ENCODE results near the gene ACSM2A.
"Not testable (repeated sequence)": the region's sequence is repeated elsewhere in the genome, so short reads cannot be mapped to it uniquely, and the experiment has no call there.

The ACSM2A gene

DNA sequence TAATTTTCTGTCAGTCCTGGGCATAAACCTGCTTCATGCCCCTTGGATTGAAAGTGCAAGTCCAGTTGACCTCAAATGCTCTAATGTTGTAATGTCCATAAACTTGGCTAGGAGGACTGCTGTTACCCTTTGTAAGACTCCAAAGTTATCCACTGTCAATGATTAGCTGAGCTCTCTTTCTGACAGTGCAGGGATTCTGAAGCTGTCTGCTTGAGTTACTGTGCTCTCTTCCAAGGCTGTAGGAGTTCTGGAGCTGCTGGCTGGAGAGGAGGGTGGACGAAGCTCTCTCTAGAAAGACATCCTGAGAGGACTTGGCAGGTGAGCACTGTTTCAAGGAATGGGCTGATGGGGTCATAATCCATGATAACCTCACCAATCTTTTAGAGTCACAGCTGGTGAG is at the start of gene ACSM2A:
ACSM2A (plus strand) TSS at position 158 of the 400 bp plus-strand sequence. CDS start 8,594 bp downstream, outside the sequence.
- H3K4me1 ChIP-seq, H3K27ac ChIP-seq, H3K9me3 ChIP-seq, H3K36me3 ChIP-seq, H3K4me2 ChIP-seq, H3K27me3 ChIP-seq, H3K4me3 ChIP-seq, H3K9ac ChIP-seq, H4K20me1 ChIP-seq: not testable (repeated sequence)

DNA sequence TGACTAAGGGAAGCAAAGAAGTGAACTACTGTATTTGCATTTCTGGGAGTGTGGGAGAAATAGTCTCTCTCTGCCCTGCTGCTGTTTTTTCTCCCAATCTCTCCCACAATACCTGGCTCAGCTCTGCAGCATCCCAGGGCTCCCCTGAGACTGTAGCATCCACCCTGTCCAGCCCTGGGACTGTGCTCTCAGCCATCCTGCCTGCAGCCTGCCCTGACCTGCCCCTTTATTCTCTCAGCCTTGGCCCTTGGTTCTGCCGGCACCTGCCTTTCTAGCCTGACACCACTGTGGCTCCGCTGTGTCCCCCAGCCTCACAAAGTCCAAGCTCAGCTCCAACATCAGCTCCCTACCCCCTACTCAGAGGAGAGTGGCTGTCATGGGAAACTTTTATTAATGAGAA is 48.7 kb upstream of the ACSM2A start:
- Histone ChIP-seq H3K36me3 (no peaks in the 10 kb centered on the region), H3K4me3 (no peak overlapping the region), H3K27ac (no peak overlapping the region), H3K9me3 (no peaks in the 10 kb centered on the region), H4K20me1 (no peaks in the 10 kb centered on the region), H3K4me2 (no peak overlapping the region), H3K9ac (no peak overlapping the region), H3K27me3 (no peaks in the 10 kb centered on the region), H3K4me1 (no peaks in the 10 kb centered on the region)
- TF ChIP-seq Cebpa-rat (IDR thresholded peaks at IDR 0.05) = no peak

DNA sequence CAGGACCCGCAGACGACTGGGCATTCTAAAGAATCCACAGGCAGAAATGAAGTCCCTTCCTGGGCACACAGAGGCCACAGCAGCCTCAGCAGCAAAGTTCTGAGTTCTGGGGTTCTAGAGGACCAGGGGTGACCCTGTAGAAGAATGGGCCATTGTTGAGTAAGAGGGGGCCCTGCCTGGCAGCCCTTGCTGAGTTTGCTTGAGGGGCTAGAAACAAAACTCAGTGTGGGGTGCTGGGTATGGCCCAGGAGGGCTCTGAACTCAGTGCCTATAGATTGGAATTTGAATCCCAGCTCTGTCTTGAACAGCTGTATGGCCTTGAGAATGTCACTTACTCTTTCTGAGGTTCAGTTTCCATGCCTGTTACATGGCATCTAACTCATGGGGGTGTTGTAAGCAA is 46.7 kb upstream of the ACSM2A start, which contains the start of gene PDILT:
PDILT (minus strand) TSS at position 101 of the 400 bp plus-strand sequence. CDS start 5,437 bp downstream, outside the sequence.
- Histone ChIP-seq H3K9ac (no peak within 1 kb of the TSS), H3K27me3 (no peaks in the 10 kb centered on the region), H3K27ac (no peak within 1 kb of the TSS), H3K4me1 (no peaks in the 10 kb centered on the region), H4K20me1 (no peaks in the 10 kb centered on the region), H3K4me2 (no peak within 1 kb of the TSS), H3K9me3 (no peaks in the 10 kb centered on the region), H3K36me3 (no peaks in the 10 kb centered on the region), H3K4me3 (no peak within 1 kb of the TSS)
- no peak for TF ChIP-seq Cebpa-rat (IDR thresholded peaks at IDR 0.05)

DNA sequence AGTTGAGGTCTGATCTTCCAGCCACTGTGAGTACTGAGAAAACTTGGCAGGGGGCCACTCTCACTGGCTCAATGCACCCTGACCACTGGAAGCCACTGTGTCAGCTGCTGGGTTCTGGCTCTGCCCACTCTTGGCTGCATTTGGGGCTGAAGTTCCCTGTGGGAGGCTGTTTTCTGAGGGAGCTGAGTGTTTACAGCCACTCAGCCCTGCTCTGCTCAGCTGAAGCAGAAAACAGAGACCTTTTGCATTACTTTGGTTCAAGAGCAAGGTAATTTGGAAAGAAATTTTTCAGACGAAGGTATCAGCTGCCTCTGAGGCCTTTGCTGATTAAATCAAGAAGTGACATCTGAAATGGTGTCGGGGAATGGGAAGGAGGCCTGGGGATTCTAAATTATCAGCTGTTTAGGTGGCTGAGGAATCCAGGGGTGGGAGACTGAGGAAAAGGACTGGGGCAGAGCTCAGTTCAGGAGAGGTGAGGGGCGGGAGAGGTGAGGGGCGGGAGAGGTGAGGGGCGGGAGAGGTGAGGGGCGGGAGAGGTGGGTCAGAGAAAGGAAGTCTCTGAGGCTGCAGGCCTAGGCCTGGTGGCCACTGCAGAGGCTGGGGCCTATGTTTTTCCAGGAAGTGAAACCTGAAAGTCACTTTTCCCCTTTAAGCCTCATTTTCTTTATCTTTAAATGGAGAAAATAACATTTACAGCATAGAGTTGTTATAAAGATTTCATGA is 41.8 kb upstream of the ACSM2A start, which contains the start of gene ACSM5:
ACSM5 (plus strand) TSS at position 137 of the 723 bp plus-strand sequence. CDS start 1,951 bp downstream, outside the sequence.
- TF ChIP-seq Cebpa-rat (IDR thresholded peaks at IDR 0.05) = no peak

DNA sequence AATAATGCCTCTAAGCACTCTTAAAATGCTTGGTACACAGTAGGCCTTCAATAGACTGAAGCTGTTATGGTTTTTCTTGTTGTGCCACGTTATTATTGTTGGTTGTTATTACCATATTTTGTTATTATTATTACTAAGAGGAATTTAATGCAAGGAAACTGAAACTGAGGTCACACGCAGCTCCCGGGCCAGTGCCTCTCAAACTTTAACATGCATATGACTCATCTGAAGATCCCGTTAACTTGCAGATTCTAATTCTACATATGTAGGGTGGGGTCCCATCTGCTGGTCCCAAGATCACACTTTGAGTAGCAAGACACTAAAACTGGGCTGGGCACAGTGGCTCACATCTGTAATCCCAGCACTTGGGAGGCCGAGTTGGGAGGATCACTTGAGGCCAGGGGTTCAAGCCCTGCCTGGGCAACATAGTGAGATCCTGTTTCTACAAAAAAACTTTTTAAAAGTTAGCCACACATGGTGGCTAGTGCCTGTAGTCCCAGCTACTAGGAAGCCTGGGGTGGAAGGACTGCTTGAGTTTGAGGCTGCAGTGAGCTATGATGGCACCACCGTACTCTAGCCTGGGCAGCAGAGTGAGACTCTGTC is 41.1 kb upstream of the ACSM2A start:
- Histone ChIP-seq H3K27me3 (no peaks in the 10 kb centered on the region), H3K4me2 (no peak overlapping the region), H4K20me1 (no peaks in the 10 kb centered on the region), H3K9ac (no peak overlapping the region), H3K4me3 (no peak overlapping the region), H3K4me1 (no peaks in the 10 kb centered on the region), H3K27ac (no peak overlapping the region), H3K9me3 (no peaks in the 10 kb centered on the region), H3K36me3 (no peaks in the 10 kb centered on the region)
- no peak for TF ChIP-seq Cebpa-rat (IDR thresholded peaks at IDR 0.05)

More for the DNA sequence above, 41.8 kb upstream of the ACSM2A start, which contains the start of gene ACSM5:
- Histone ChIP-seq H3K4me3 (no peak within 1 kb of the TSS), H3K27ac (no peak within 1 kb of the TSS), H3K9ac (no peak within 1 kb of the TSS), H3K4me1 (no peaks in the 10 kb centered on the region), H3K9me3 (no peaks in the 10 kb centered on the region), H3K4me2 (no peak within 1 kb of the TSS), H4K20me1 (no peaks in the 10 kb centered on the region), H3K27me3 (no peaks in the 10 kb centered on the region), H3K36me3 (no peaks in the 10 kb centered on the region)

- no peak for TF ChIP-seq Cebpa-rat (IDR thresholded peaks at IDR 0.05)
- H3K9ac ChIP-seq = no peak overlapping the region
- H3K27me3 ChIP-seq = no peaks in the 10 kb centered on the region
- H3K9me3 ChIP-seq = no peaks in the 10 kb centered on the region
- H3K4me1 ChIP-seq = no peaks in the 10 kb centered on the region
- H3K36me3 ChIP-seq = no peaks in the 10 kb centered on the region
- no peaks in the 10 kb centered on the region for H4K20me1 ChIP-seq
- no peak overlapping the region for H3K4me3 ChIP-seq
- no peak overlapping the region for H3K27ac ChIP-seq
- H3K4me2 ChIP-seq = no peak overlapping the region
Measured at GRCh38 chr16:20411055-20411454, 40.3 kb upstream of the ACSM2A start.

DNA sequence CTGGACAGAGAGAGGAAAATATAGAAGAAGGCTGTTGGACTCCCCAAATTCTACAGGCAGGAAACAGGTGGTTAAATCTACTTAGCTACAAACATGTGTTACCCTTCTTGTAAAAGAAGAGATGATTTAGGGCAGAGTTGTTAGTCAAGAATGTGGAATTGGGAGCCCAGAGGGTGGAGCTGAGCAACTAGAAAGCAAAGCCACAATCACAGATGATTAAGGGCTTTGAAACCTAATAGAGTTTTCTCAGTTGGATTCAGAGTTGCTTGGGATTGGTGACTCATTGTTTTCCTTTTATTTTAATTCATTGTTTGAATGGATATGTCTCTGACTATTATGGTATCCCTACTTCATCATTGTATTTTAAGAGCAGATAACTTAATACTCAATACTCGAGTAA is 35.8 kb upstream of the ACSM2A start:
- Histone ChIP-seq H3K36me3 (no peaks in the 10 kb centered on the region), H3K9ac (no peak overlapping the region), H3K9me3 (no peaks in the 10 kb centered on the region), H3K4me1 (no peaks in the 10 kb centered on the region), H3K4me3 (no peak overlapping the region), H4K20me1 (no peaks in the 10 kb centered on the region), H3K27me3 (no peaks in the 10 kb centered on the region), H3K4me2 (no peak overlapping the region), H3K27ac (no peak overlapping the region)
- no peak for TF ChIP-seq Cebpa-rat (IDR thresholded peaks at IDR 0.05)

DNA sequence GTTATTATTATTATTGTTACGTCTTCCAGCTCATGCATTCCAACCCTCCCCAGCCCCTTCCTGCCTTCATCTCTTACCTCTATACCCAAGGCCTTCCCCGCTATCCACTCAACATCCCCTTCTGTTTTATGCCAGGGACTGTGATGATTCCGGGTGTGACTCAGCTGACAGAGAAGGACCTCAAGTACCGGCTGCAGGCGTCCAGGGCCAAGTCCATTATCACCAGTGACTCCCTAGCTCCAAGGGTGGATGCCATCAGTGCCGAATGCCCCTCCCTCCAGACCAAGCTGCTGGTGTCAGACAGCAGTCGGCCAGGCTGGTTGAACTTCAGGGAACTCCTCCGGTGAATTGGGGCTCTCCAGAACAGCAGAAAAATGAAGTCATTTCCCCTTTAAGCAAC is 32.2 kb upstream of the ACSM2A start:
- H4K20me1 ChIP-seq, H3K36me3 ChIP-seq, H3K4me1 ChIP-seq, H3K4me3 ChIP-seq, H3K9me3 ChIP-seq, H3K4me2 ChIP-seq, H3K27me3 ChIP-seq, H3K9ac ChIP-seq, H3K27ac ChIP-seq: not testable (repeated sequence)

DNA sequence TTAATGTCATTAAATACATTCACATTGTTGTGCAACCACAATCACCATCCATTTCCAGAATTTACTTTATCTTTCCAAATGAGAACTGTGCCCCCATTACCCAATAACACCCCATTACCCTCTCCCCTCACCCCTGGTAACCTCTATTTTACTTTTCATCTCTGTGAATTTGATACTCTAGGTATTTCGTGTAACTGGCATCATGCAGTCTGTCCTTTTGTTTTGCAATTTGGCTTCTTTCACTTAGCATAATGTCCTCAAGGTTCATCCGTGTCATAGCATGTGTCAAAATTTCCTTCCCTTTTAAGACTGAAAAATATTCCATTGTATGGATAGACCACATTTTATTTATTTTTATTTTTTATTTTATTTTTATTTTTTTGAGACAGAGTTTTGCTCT is 29.6 kb upstream of the ACSM2A start:
- H3K9me3 ChIP-seq, H3K4me2 ChIP-seq, H3K9ac ChIP-seq, H4K20me1 ChIP-seq, H3K4me3 ChIP-seq, H3K27ac ChIP-seq, H3K27me3 ChIP-seq, H3K4me1 ChIP-seq, H3K36me3 ChIP-seq: not testable (repeated sequence)

DNA sequence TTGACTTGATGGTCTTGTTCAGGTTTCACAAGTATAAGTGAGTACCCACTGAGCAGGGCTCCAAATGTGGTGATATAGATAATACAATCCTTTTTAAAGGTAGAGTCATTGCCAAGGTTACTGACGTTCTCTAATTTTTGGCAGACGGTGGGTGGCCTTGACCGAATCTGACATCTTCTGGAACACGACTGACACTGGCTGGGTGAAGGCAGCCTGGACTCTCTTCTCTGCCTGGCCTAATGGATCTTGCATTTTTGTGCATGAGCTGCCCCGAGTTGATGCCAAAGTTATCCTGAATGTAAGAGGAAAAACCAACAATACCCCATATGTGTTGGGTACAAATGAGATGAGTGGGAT is 27.6 kb upstream of the ACSM2A start:
- H3K36me3 ChIP-seq, H3K4me1 ChIP-seq: not testable (repeated sequence)

More for the DNA sequence above, 27.6 kb upstream of the ACSM2A start:
- not testable (repeated sequence) for H3K27ac ChIP-seq, H4K20me1 ChIP-seq, H3K27me3 ChIP-seq, H3K9me3 ChIP-seq, H3K9ac ChIP-seq, H3K4me2 ChIP-seq, H3K4me3 ChIP-seq

All from BLaER1 (cell line).